ENCODE results near the gene MYO15B. TPM values are rescaled to one million over a fixed set of nuclear protein-coding genes. Genes with fewer than 3 reads are reported as not detected.

MYO15B gene
- total RNA-seq, 1 donor from 2014 or later = 1.6 TPM

GRCh38 chr17:75623386-75623785 lies 35.8 kb downstream of the MYO15B start:
- no peaks in the 10 kb centered on the region for H3K27me3 ChIP-seq (ENCODE audit: control insufficient read depth, insufficient read depth, low read length)

GRCh38 chr17:75624021-75624420 lies 36.4 kb downstream of the MYO15B start:
- Histone ChIP-seq H3K27me3 (ENCODE audit: control insufficient read depth, insufficient read depth, low read length) (no peaks in the 10 kb centered on the region), H3K4me3 (ENCODE audit: low read depth, low read length) (no peak overlapping the region), H3K36me3 (ENCODE audit: control insufficient read depth, insufficient read depth, low read length) (no peaks in the 10 kb centered on the region)
- TF ChIP-seq CTCF (IDR thresholded peaks at IDR 0.05; ENCODE audit: insufficient read depth, low read length, severe bottlenecking) = no peak
- no peak for FAIRE-seq
- DNase-seq (ENCODE audit: low read depth) = no peak

More at GRCh38 chr17:75623386-75623785, 35.8 kb downstream of the MYO15B start:
- Histone ChIP-seq H3K36me3 (ENCODE audit: control insufficient read depth, insufficient read depth, low read length) (no peaks in the 10 kb centered on the region), H3K4me3 (ENCODE audit: low read depth, low read length) (no peak overlapping the region)
- DNase-seq (ENCODE audit: low read depth) (no peak), FAIRE-seq (no peak)
- no peak for TF ChIP-seq CTCF (IDR thresholded peaks at IDR 0.05; ENCODE audit: insufficient read depth, low read length, severe bottlenecking)

- Histone ChIP-seq H3K36me3 (ENCODE audit: control insufficient read depth, insufficient read depth, low read length) (peaks cover 3% of the 10 kb centered on the region), H3K4me3 (ENCODE audit: low read depth, low read length) (no peak overlapping the region), H3K27me3 (ENCODE audit: control insufficient read depth, insufficient read depth, low read length) (no peaks in the 10 kb centered on the region)
- TF ChIP-seq CTCF (IDR thresholded peaks at IDR 0.05; ENCODE audit: insufficient read depth, low read length, severe bottlenecking) = no peak
- DNase-seq (ENCODE audit: low read depth) (no peak), FAIRE-seq (no peak)
These were observed 37.2 kb downstream of the MYO15B start for GRCh38 chr17:75624714-75625345.

- FAIRE-seq (no peak), DNase-seq (ENCODE audit: low read depth) (no peak)
- Histone ChIP-seq H3K27me3 (ENCODE audit: control insufficient read depth, insufficient read depth, low read length) (no peaks in the 10 kb centered on the region), H3K36me3 (ENCODE audit: control insufficient read depth, insufficient read depth, low read length) (peaks cover 9% of the 10 kb centered on the region), H3K4me3 (ENCODE audit: low read depth, low read length) (no peak overlapping the region)
- peak; percentile 83 for TF ChIP-seq CTCF (IDR thresholded peaks at IDR 0.05; ENCODE audit: insufficient read depth, low read length, severe bottlenecking)
These were observed 38.4 kb downstream of the MYO15B start for GRCh38 chr17:75625813-75626486.

GRCh38 chr17:75626496-75627038 lies 39.0 kb downstream of the MYO15B start:
- Histone ChIP-seq H3K27me3 (ENCODE audit: control insufficient read depth, insufficient read depth, low read length) (no peaks in the 10 kb centered on the region), H3K36me3 (ENCODE audit: control insufficient read depth, insufficient read depth, low read length) (peaks cover 11% of the 10 kb centered on the region), H3K4me3 (ENCODE audit: low read depth, low read length) (no peak overlapping the region)
- DNase-seq (ENCODE audit: low read depth) = no peak
- no peak for FAIRE-seq
- TF ChIP-seq CTCF (IDR thresholded peaks at IDR 0.05; ENCODE audit: insufficient read depth, low read length, severe bottlenecking) = no peak
